Stimulated activated effector memory CD8-positive, alpha-beta T cell treated with anti-CD3 and anti-CD28 coated beads, Interleukin-12 subunit alpha, Interleukin-12 subunit beta, amount 100 ng/mL, for 72 hours (primary cell): ENCODE measurements around the gene CARS1.

ENCODE experiments used
- ATAC-seq: fragments of 150-1000 bp; cut with Tn5 transposase; 2 replicates; pipeline ENCODE4 v1.10.0; 2021
- DNase-seq, 2 donors: peaks; one replicate each; pipeline ENCODE4 v3.0.0; 2021 to 2022; ENCODE audit warnings: low spot score in 2 of 2
- H3K27ac Mint-ChIP-seq: one replicate; pipeline ENCODE4 v1.8.0; 2022; ENCODE audit warnings: mild to moderate bottlenecking, mixed read lengths
- H3K36me3 Mint-ChIP-seq: one replicate; pipeline ENCODE4 v1.8.0; 2022; ENCODE audit warnings: mild to moderate bottlenecking, mixed read lengths
- H3K4me1 Mint-ChIP-seq: one replicate; pipeline ENCODE4 v1.8.0; 2022; ENCODE audit warnings: mixed read lengths
- H3K4me3 Mint-ChIP-seq: one replicate; pipeline ENCODE4 v1.8.0; 2022; ENCODE audit warnings: mild to moderate bottlenecking, mixed read lengths
- H3K9me3 Mint-ChIP-seq: one replicate; pipeline ENCODE4 v1.8.0; 2022; ENCODE audit warnings: mixed read lengths

CARS1 gene

DNA sequence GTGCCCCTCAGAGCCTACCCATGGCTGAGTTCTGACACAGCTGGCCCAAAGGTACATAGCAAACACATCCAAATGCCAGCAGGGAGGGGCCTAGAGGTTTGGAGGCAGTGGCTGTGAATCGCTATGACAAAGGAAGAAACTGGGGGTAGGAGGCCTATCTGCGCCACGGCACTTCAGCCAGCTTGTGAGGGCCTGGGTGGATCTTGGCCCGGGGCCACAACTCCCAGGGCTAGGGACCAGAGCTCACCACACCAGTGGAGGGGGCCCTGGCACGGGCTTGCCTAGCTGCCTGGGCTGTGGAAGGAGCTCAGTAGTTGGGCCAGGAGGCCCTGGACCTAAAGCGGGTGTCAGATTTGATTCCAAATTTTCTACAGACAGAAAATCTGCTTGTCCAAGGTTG, 55.7 kb downstream of the CARS1 start:
- Mint-ChIP-seq H3K4me1 (peaks cover 11% of the 10 kb centered on the region), H3K36me3 (peaks cover 75% of the 10 kb centered on the region), H3K4me3 (no peak overlapping the region), H3K9me3 (no peaks in the 10 kb centered on the region), H3K27ac (peak overlapping the region; percentile 85)
- DNase-seq = no peak
- ATAC-seq = no peak

- DNase-seq = no peak
- ATAC-seq = no peak
Measured at GRCh38 chr11:3000032-3000961, 56.9 kb downstream of the CARS1 start.

DNA sequence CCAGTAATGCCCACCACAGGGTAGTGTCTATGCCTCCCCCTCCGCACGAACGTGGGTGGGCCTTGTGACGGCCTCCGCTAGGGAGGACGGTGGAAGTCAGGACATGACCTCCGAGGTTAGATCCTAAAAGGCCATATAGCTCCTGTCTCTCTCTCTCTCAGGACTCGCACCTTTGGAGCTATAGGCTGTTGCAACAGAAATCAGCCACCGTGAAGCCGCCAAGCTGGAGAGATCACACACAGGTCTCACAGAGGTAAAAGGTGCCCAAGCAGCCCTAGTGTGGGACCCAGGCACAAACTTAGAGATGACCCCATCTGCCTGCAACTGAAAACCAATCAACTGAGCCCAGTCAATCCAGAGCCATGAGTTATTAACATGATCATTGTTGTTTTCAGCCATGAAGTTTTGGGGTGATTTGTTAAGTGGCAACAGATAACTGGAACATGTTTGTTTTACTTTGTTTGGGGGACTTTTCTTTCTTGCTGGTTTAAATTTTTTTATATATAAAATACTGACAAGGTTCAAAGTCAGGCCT, 57.7 kb downstream of the CARS1 start:
- Mint-ChIP-seq H3K36me3 (peaks cover 55% of the 10 kb centered on the region), H3K27ac (no peak overlapping the region), H3K9me3 (no peaks in the 10 kb centered on the region), H3K4me1 (peaks cover 11% of the 10 kb centered on the region), H3K4me3 (no peak overlapping the region)
- ATAC-seq (no peak), DNase-seq (no peak)

More at GRCh38 chr11:3000032-3000961, 56.9 kb downstream of the CARS1 start:
- H3K27ac Mint-ChIP-seq = no peak overlapping the region
- peaks cover 11% of the 10 kb centered on the region for H3K4me1 Mint-ChIP-seq
- no peak overlapping the region for H3K4me3 Mint-ChIP-seq
- no peaks in the 10 kb centered on the region for H3K9me3 Mint-ChIP-seq
- H3K36me3 Mint-ChIP-seq = peaks cover 63% of the 10 kb centered on the region

DNA sequence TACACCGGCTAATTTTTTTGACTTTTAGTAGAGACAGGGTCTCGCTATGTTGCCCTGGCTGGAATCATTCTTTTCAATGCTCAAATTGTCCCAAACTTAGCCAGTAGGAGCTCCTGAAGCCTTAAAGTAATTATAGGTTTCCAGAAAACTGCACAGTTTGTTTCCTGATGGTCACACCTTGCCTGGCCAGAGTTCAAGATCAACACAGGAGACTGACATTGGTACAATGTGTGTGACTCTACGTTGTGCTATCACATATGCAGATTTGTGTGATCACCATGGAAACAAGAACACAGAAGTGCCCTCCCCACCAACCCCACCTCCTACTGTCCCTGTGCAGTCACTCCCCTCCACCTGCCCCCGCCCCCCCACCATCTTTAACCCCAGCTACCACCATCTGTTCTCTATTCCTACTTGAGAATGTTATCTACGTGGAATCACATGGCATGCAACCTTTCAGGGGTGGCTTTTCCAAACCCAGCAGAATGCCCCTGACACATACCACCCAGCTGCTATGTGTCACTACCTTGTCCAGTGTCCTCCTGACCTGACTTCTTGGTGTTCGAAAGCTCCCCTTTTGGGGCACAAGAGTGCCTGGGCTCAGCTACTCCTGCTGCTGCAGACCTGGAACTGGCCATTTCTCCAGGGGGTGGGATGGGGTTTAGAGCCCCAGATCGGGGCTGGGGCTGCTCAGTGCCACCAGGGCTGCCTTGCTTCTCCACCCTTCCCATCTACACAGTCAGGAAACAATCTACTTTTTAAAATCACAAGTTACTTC, 59.0 kb downstream of the CARS1 start:
- peaks cover 42% of the 10 kb centered on the region for H3K36me3 Mint-ChIP-seq
- H3K27ac Mint-ChIP-seq = no peak overlapping the region

GRCh38 chr11:2997406-2997805, 59.8 kb downstream of the CARS1 start:
- peaks cover 40% of the 10 kb centered on the region for H3K36me3 Mint-ChIP-seq
- ATAC-seq (no peak), DNase-seq (no peak)
- H3K4me1 Mint-ChIP-seq = peaks cover 10% of the 10 kb centered on the region
- no peak overlapping the region for H3K4me3 Mint-ChIP-seq
- H3K27ac Mint-ChIP-seq = no peak overlapping the region
- H3K9me3 Mint-ChIP-seq = no peaks in the 10 kb centered on the region

More for the DNA sequence above, 59.0 kb downstream of the CARS1 start:
- no peak for ATAC-seq
- no peak for DNase-seq
- no peaks in the 10 kb centered on the region for H3K9me3 Mint-ChIP-seq
- H3K4me1 Mint-ChIP-seq = peaks cover 8% of the 10 kb centered on the region
- H3K4me3 Mint-ChIP-seq = no peak overlapping the region

- Mint-ChIP-seq H3K9me3 (no peaks in the 10 kb centered on the region), H3K36me3 (peaks cover 40% of the 10 kb centered on the region), H3K4me3 (no peak overlapping the region), H3K27ac (no peak overlapping the region), H3K4me1 (peaks cover 10% of the 10 kb centered on the region)
- DNase-seq (no peak), ATAC-seq (no peak)
Measured at GRCh38 chr11:2996976-2997375, 60.2 kb downstream of the CARS1 start.

DNA sequence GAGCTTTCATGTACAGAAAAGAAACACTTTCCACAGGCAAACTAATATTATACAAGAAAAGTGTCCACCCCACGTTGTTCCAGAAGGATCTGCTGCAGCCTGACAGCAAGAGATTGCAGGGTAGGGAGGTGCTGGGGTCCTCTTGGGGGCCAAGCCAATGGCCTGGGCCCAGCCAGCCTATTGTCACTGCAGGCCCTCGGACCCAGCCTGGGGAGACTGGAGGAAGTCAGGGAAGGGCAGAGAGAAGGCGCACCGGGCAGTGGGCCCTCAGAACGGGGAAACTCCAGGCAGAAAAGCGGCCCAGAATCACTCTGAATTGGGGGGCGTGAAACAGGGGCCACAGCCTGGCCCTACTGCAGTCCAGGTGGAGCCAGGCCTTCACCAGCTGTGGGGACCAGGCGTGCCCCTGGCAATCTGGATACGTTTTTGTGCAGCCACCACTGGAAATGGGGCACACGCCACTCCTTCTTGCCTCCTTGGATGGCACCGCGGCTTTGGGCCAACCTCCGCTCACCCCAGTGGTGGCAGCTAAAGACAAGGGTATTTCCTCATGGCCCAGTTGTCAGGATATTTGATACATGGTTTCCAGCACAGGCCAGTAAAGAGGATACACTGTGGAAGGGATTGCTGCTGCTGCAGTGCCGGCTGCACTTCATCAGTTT, 61.2 kb downstream of the CARS1 start:
- Mint-ChIP-seq H3K4me3 (no peak overlapping the region), H3K36me3 (peaks cover 40% of the 10 kb centered on the region), H3K27ac (no peak overlapping the region), H3K4me1 (peaks cover 6% of the 10 kb centered on the region), H3K9me3 (no peaks in the 10 kb centered on the region)
- no peak for ATAC-seq
- DNase-seq = no peak

DNA sequence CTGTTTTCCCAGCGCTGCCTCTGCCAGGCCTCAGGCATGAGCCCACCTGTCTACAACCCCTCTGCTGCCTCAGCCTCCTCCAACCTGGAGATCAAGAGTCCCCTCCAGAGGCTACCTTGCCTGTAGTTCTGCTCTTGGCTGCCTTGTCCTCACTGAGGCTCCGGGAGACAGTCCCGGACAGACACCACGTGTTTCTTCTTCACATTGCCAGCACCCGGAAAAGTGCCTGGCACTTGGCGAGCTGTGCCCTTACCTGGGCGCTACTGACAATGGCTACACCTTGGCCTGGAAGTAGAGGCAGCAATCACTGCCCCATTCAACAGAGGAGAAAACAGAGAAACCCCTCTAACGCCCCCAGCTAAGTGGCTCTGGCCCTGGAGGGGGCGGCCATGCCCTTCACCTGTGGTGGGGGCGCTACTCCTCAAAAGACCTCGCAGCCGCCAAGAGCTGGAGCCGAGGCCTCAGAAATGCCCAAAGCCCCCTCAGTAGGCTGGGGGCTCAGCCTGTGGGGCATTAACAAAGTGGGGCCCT, 62.1 kb downstream of the CARS1 start:
- H3K4me3 Mint-ChIP-seq = no peak overlapping the region
- no peak overlapping the region for H3K27ac Mint-ChIP-seq
- DNase-seq (no peak), ATAC-seq (no peak)
- H3K36me3 Mint-ChIP-seq = peaks cover 40% of the 10 kb centered on the region
- peaks cover 9% of the 10 kb centered on the region for H3K4me1 Mint-ChIP-seq
- no peaks in the 10 kb centered on the region for H3K9me3 Mint-ChIP-seq

DNA sequence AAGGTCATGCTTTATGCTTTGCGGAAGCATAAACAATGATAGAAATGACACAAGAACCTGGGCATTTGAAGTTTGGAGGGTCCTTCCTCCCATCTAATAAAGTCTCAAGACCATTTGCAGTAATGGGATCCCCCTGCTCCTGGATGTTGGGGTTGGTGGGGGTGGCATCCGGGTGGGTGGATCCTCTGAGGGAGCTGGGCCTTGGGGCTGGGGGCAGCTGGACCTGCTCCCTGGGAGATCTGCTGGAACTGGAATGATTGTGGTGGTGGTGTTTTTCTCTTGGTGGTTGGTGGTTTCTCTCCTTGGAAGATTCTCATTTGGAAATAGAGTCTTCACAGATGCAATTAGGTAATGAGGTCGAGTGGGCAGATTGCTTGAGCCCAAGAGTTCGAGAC, 62.9 kb downstream of the CARS1 start:
- DNase-seq (no peak), ATAC-seq (no peak)
- no peak overlapping the region for H3K27ac Mint-ChIP-seq
- H3K4me1 Mint-ChIP-seq = peaks cover 16% of the 10 kb centered on the region
- H3K9me3 Mint-ChIP-seq = no peaks in the 10 kb centered on the region
- peaks cover 40% of the 10 kb centered on the region for H3K36me3 Mint-ChIP-seq
- no peak overlapping the region for H3K4me3 Mint-ChIP-seq

DNA sequence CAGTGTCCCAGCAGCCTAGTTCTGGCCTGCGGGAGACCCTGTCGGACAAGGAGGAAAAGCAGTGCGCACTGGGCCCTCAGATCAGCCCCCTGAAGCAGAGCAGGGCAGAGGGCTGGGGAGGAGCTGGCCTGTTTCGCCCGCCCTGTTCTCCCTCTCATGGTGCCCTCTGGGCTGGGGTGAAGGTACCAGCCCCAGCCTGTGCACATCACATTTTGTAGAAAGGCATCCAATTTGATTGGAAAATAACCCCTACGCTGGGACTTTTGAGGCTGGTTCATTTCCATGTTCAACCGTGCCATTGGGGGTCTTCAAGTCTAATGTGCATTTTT, 64.3 kb downstream of the CARS1 start:
- peaks cover 51% of the 10 kb centered on the region for H3K36me3 Mint-ChIP-seq
- DNase-seq = no peak
- H3K27ac Mint-ChIP-seq = peak overlapping the region; percentile 89
- H3K9me3 Mint-ChIP-seq = no peaks in the 10 kb centered on the region
- no peak for ATAC-seq
- H3K4me3 Mint-ChIP-seq = peak overlapping the region; percentile 87
- H3K4me1 Mint-ChIP-seq = peaks cover 29% of the 10 kb centered on the region

GRCh38 chr11:2992234-2992996, 64.8 kb downstream of the CARS1 start, which contains the start of gene NAP1L4:
TSS of gene NAP1L4 (minus strand) at chr11:2992329. CDS start at chr11:2979220, 13,109 bp downstream.
- ATAC-seq = peak; percentile 91
- Mint-ChIP-seq H3K4me3 (peak within 1 kb of the TSS; percentile 87), H3K4me1 (peaks cover 32% of the 10 kb centered on the region), H3K27ac (peak within 1 kb of the TSS; percentile 89), H3K9me3 (no peaks in the 10 kb centered on the region), H3K36me3 (peaks cover 56% of the 10 kb centered on the region)
- DNase-seq = peak; percentile 83 to 96

DNA sequence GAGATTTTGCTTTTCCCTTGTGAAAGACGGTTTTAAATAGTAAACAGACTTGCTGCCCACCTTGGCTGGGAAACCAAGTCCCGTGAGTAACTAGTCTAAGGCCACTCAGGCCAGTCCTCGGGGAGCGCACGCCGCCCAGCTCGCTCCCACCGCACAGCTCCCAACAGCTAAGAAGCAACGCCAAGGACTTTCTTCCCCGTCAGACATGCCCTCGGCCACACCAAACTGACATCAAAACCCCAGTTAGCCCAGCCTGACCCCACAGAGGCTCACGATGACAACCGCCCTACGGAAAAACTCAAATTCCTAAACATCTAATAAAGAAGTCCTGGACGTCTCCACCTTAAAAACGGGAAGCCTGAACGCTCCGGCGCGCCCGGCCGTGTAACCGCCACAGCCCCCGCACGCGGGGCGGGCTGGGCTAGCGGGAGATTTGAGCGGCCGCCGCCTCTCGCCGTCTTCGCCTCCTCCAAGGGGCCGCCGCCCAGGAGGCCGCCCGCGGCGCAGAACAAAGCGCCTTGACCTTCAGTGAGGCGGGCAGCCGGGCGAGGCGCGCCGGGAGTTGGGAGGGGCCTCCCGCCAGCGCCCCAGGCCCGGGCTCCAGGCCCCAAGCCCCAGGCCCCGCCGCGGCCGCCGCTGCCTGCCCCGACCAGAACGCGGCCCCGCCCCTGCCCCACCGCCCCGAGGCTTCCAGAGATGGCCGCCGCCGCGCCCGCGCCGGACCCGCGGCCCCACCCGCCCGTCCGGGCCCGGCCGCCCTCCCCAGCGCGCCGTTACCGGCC, 65.6 kb downstream of the CARS1 start:
- DNase-seq = peak in 1 of 2 donors; percentile 82
- peak overlapping the region; percentile 87 for H3K4me3 Mint-ChIP-seq

GRCh38 chr11:2990617-2991451, 66.4 kb downstream of the CARS1 start:
- Mint-ChIP-seq H3K9me3 (no peaks in the 10 kb centered on the region), H3K4me3 (peak overlapping the region; percentile 87), H3K27ac (peak overlapping the region; percentile 89), H3K36me3 (peaks cover 72% of the 10 kb centered on the region), H3K4me1 (peaks cover 32% of the 10 kb centered on the region)
- peak; percentile 29 for ATAC-seq
- peak in 1 of 2 donors; percentile 80 for DNase-seq

More for the DNA sequence above, 65.6 kb downstream of the CARS1 start:
- Mint-ChIP-seq H3K36me3 (peaks cover 64% of the 10 kb centered on the region), H3K4me1 (peaks cover 32% of the 10 kb centered on the region), H3K9me3 (no peaks in the 10 kb centered on the region), H3K27ac (peak overlapping the region; percentile 89)
- ATAC-seq = peak; percentile 63
